Measurements from ENCODE around the gene KRTAP5-8. TPM values are rescaled to one million over a fixed set of nuclear protein-coding genes. Genes with fewer than 3 reads are reported as not detected.

The KRTAP5-8 gene
- total and polyA plus RNA-seq, 2 experiments from 2014 or later, result not detected

GRCh38 chr11:71490731-71491390 lies 47.0 kb upstream of the KRTAP5-8 start:
- no peak overlapping the region for H3K27ac ChIP-seq
- H4K20me1 ChIP-seq (ENCODE audit: insufficient read depth), result no peaks in the 10 kb centered on the region
- peaks cover 2% of the 10 kb centered on the region; the same call in 1 of the 2 replicates for H3K36me3 ChIP-seq (ENCODE audit: low read depth)
- H3K27me3 ChIP-seq (replicated peaks; ENCODE audit: insufficient read depth), result no peaks in the 10 kb centered on the region
- no peak overlapping the region for H3K4me2 ChIP-seq (ENCODE audit: unreplicated experiment)
- no peaks in the 10 kb centered on the region for H3K4me1 ChIP-seq (ENCODE audit: insufficient read depth)
- WGBS, 2 experiments (ENCODE audit: low coverage in 1 of 2, low lambda C conversion rate in 2 of 2, missing lambda C conversion rate in 2 of 2), result 95 to 96% methylated on average over 27 of the region's 28 CpGs
- DNase-seq, result no peak
- no peak overlapping the region for H3K9ac ChIP-seq
- no peaks in the 10 kb centered on the region for H3K9me3 ChIP-seq (ENCODE audit: low read depth)
- TF ChIP-seq EZH2phosphoT487 (IDR thresholded peaks at IDR 0.05; ENCODE audit: insufficient read depth, low read depth), result no peak
- TF ChIP-seq EZH2 (IDR thresholded peaks at IDR 0.05; ENCODE audit: insufficient read depth, poor library complexity, severe bottlenecking), result no peak
- H3K79me2 ChIP-seq (ENCODE audit: insufficient read depth), result no peaks in the 10 kb centered on the region
- H2AFZ ChIP-seq, result no peak overlapping the region
- in situ Hi-C loops (cut with MboI), result no loop called here
- no peaks in the 10 kb centered on the region for H3K9me2 ChIP-seq (ENCODE audit: insufficient read depth)
- no peak overlapping the region for H3K4me3 ChIP-seq
- H3F3A ChIP-seq (ENCODE audit: insufficient read depth), result no peaks in the 10 kb centered on the region

- no peaks in the 10 kb centered on the region for H3F3A ChIP-seq (ENCODE audit: insufficient read depth)
- H3K79me2 ChIP-seq (ENCODE audit: insufficient read depth), result no peaks in the 10 kb centered on the region
- WGBS, 2 experiments (ENCODE audit: low coverage in 1 of 2, low lambda C conversion rate in 2 of 2, missing lambda C conversion rate in 2 of 2), result 94 to 95% methylated on average over 18 to 19 of the region's 19 CpGs
These were observed 46.3 kb upstream of the KRTAP5-8 start for GRCh38 chr11:71491531-71491930.

GRCh38 chr11:71491940-71492339 lies 45.9 kb upstream of the KRTAP5-8 start:
- 90 to 91% methylated on average over 9 of the region's 9 CpGs for WGBS, 2 experiments (ENCODE audit: low coverage in 1 of 2, low lambda C conversion rate in 2 of 2, missing lambda C conversion rate in 2 of 2)
- Histone ChIP-seq H3K27ac (no peak overlapping the region), H3K4me1 (ENCODE audit: insufficient read depth) (no peaks in the 10 kb centered on the region), H3K4me3 (no peak overlapping the region), H3K36me3 (ENCODE audit: low read depth) (no peaks in the 10 kb centered on the region; the same call in 1 of the 2 replicates), H3K4me2 (ENCODE audit: unreplicated experiment) (no peak overlapping the region), H3K9me2 (ENCODE audit: insufficient read depth) (no peaks in the 10 kb centered on the region), H3K79me2 (ENCODE audit: insufficient read depth) (no peaks in the 10 kb centered on the region), H3K27me3 (replicated peaks; ENCODE audit: insufficient read depth) (no peaks in the 10 kb centered on the region), H3K9ac (no peak overlapping the region), H4K20me1 (ENCODE audit: insufficient read depth) (no peaks in the 10 kb centered on the region), H3K9me3 (ENCODE audit: low read depth) (no peaks in the 10 kb centered on the region), H2AFZ (no peak overlapping the region), H3F3A (ENCODE audit: insufficient read depth) (no peaks in the 10 kb centered on the region)
- no peak for DNase-seq
- TF ChIP-seq EZH2phosphoT487 (IDR thresholded peaks at IDR 0.05; ENCODE audit: insufficient read depth, low read depth) (no peak), EZH2 (IDR thresholded peaks at IDR 0.05; ENCODE audit: insufficient read depth, poor library complexity, severe bottlenecking) (no peak)
- in situ Hi-C loops (cut with MboI), result no loop called here

More at GRCh38 chr11:71491531-71491930, 46.3 kb upstream of the KRTAP5-8 start:
- TF ChIP-seq EZH2 (IDR thresholded peaks at IDR 0.05; ENCODE audit: insufficient read depth, poor library complexity, severe bottlenecking) (no peak), EZH2phosphoT487 (IDR thresholded peaks at IDR 0.05; ENCODE audit: insufficient read depth, low read depth) (no peak)
- Histone ChIP-seq H3K9me2 (ENCODE audit: insufficient read depth) (no peaks in the 10 kb centered on the region), H3K9me3 (ENCODE audit: low read depth) (no peaks in the 10 kb centered on the region), H3K9ac (no peak overlapping the region), H3K4me3 (no peak overlapping the region), H3K27me3 (replicated peaks; ENCODE audit: insufficient read depth) (no peaks in the 10 kb centered on the region), H2AFZ (no peak overlapping the region), H3K27ac (no peak overlapping the region), H3K4me2 (ENCODE audit: unreplicated experiment) (no peak overlapping the region), H3K4me1 (ENCODE audit: insufficient read depth) (no peaks in the 10 kb centered on the region), H4K20me1 (ENCODE audit: insufficient read depth) (no peaks in the 10 kb centered on the region), H3K36me3 (ENCODE audit: low read depth) (no peaks in the 10 kb centered on the region; the same call in 1 of the 2 replicates)
- DNase-seq, result no peak
- in situ Hi-C loops (cut with MboI), result no loop called here

- H3K9me2 ChIP-seq (ENCODE audit: insufficient read depth), result no peaks in the 10 kb centered on the region
- no peak overlapping the region for H3K4me3 ChIP-seq
- 93 to 95% methylated on average over 20 of the region's 20 CpGs for WGBS, 2 experiments (ENCODE audit: low coverage in 1 of 2, low lambda C conversion rate in 2 of 2, missing lambda C conversion rate in 2 of 2)
- peaks cover 18% of the 10 kb centered on the region for H3K36me3 ChIP-seq (ENCODE audit: low read depth)
- H3K9me3 ChIP-seq (ENCODE audit: low read depth), result no peaks in the 10 kb centered on the region
- TF ChIP-seq EZH2phosphoT487 (IDR thresholded peaks at IDR 0.05; ENCODE audit: insufficient read depth, low read depth) (no peak), EZH2 (IDR thresholded peaks at IDR 0.05; ENCODE audit: insufficient read depth, poor library complexity, severe bottlenecking) (no peak)
- no peaks in the 10 kb centered on the region for H3F3A ChIP-seq (ENCODE audit: insufficient read depth)
- H3K9ac ChIP-seq, result no peak overlapping the region
- H3K4me1 ChIP-seq (ENCODE audit: insufficient read depth), result no peaks in the 10 kb centered on the region
- no peak overlapping the region for H2AFZ ChIP-seq
- H4K20me1 ChIP-seq (ENCODE audit: insufficient read depth), result no peaks in the 10 kb centered on the region
- in situ Hi-C loops (cut with MboI), result no loop called here
- H3K4me2 ChIP-seq (ENCODE audit: unreplicated experiment), result no peak overlapping the region
- H3K79me2 ChIP-seq (ENCODE audit: insufficient read depth), result no peaks in the 10 kb centered on the region
- H3K27me3 ChIP-seq (replicated peaks; ENCODE audit: insufficient read depth), result no peaks in the 10 kb centered on the region
- H3K27ac ChIP-seq, result no peak overlapping the region
- DNase-seq, result no peak
These were observed 42.3 kb upstream of the KRTAP5-8 start for GRCh38 chr11:71495286-71496230.
